SK-N-SH (cell line): ENCODE data around the gene SFXN5.

ENCODE experiments used
- CTCF ChIP-seq: fragments of 200-600 bp; sonication (generic); IDR thresholded peaks from 2 replicates; pipeline ENCODE4 v1.6.1; 2017; ENCODE audit warnings: antibody characterized with exemption, mild to moderate bottlenecking, moderate library complexity
- EP300 ChIP-seq, 2 experiments: IDR thresholded peaks; 2 replicates each; pipeline versions ENCODE4 v1.4.0 to v1.6.1; 2012; ENCODE audit warnings: borderline replicate concordance in 1 of 2, low read depth in 1 of 2, low read length in 1 of 2
- EZH2phosphoT487 ChIP-seq: fragments of 200-600 bp; sonication (generic); IDR thresholded peaks from 2 replicates; pipeline ENCODE4 v1.6.1; 2017; ENCODE audit warnings: low read depth, mixed run types, mild to moderate bottlenecking, antibody characterized with exemption, moderate library complexity, borderline replicate concordance
- POLR2AphosphoS5 ChIP-seq: IDR thresholded peaks from 2 replicates; pipeline ENCODE4 v1.6.1; 2012; ENCODE audit warnings: low read depth, low read length
- RAD21 ChIP-seq: IDR thresholded peaks from 2 replicates; pipeline ENCODE4 v1.6.1; 2012; ENCODE audit warnings: mild to moderate bottlenecking, low read length
- RCOR1 ChIP-seq: fragments of 150-350 bp; IDR thresholded peaks from 2 replicates; pipeline ENCODE4 v1.6.1; 2017; ENCODE audit warnings: antibody characterized with exemption, low read length
- TAF1 ChIP-seq: IDR thresholded peaks from 2 replicates; pipeline ENCODE4 v1.6.1; 2012; ENCODE audit warnings: low read depth, mild to moderate bottlenecking, low read length, moderate library complexity, borderline replicate concordance
- YY1 ChIP-seq: IDR thresholded peaks from 2 replicates; pipeline ENCODE4 v1.4.0; 2012; ENCODE audit warnings: low read depth, mild to moderate bottlenecking
- ZBTB33 ChIP-seq: IDR thresholded peaks from 2 replicates; pipeline ENCODE4 v1.4.0; 2012; ENCODE audit warnings: low read depth, borderline replicate concordance
- TF ChIP-seq, protein P1 (sequence below): IDR thresholded peaks from 2 replicates; pipeline ENCODE4; 2012
- TF ChIP-seq, protein P2 (sequence below): fragments of 150-350 bp; IDR thresholded peaks from 2 replicates; pipeline ENCODE4 v1.6.1; 2017; ENCODE audit warnings: antibody characterized with exemption, low read length, low read depth, borderline replicate concordance
- TF ChIP-seq, protein P3 (sequence below): IDR thresholded peaks from 2 replicates; pipeline ENCODE4 v1.6.1; 2012; ENCODE audit warnings: mild to moderate bottlenecking, low read depth, low read length, moderate library complexity

DNA sequence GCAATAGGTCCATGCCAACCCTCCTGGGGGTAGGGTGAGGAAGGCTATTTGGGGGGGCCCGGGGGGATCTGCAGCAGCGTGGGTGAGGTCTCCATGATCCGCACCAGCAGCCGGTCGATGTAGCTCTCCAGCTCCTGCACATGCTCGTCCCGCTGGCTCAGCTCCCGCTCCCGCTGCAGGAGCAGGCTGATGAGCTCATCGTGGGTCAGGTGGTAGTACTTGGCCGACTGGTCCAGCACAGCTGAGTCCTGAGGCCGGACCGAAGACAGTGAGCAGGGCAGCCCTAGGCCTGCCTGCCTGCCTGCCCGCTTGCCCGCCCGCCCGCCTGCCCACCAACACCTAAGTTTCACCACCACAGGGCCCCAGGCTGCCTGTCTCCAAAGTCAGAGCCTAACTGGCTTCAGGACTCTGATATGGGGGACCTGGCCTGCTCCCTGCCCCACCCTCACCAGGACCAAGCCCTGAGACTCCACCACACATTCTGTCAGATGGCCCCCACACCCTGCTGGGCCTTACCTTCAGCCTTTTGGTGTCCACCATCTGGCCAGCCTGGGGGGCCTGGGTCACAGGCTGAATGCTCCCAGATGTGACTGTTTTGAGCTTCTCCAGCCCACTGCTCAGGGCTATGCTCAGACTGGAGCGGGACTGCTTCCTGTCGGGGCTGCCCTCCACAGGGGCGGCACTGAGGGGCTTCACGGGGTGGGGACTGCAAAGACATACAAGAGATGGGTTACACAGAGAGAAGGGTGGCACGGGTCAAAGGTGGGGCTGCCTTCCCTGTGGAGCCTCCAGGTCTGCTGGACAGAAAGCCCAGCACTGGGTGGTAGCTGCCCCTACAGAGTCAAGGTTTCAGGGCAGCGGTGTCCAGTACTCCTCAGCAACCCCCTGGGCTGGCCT, 4.2 kb upstream of the SFXN5 start:
- TF ChIP-seq YY1 (no peak), POLR2AphosphoS5 (no peak), RAD21 (no peak), CTCF (no peak), EP300 (IDR thresholded peaks at IDR 0.05; ENCODE audit: borderline replicate concordance in 1 of 2, low read depth in 1 of 2, low read length in 1 of 2) (no peak), ZBTB33 (no peak), EZH2phosphoT487 (no peak), TAF1 (no peak), RCOR1 (no peak)
- TF ChIP-seq, protein P1, sequence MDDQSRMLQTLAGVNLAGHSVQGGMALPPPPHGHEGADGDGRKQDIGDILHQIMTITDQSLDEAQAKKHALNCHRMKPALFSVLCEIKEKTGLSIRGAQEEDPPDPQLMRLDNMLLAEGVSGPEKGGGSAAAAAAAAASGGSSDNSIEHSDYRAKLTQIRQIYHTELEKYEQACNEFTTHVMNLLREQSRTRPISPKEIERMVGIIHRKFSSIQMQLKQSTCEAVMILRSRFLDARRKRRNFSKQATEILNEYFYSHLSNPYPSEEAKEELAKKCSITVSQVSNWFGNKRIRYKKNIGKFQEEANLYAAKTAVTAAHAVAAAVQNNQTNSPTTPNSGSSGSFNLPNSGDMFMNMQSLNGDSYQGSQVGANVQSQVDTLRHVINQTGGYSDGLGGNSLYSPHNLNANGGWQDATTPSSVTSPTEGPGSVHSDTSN, result no peak
- TF ChIP-seq, protein P2, sequence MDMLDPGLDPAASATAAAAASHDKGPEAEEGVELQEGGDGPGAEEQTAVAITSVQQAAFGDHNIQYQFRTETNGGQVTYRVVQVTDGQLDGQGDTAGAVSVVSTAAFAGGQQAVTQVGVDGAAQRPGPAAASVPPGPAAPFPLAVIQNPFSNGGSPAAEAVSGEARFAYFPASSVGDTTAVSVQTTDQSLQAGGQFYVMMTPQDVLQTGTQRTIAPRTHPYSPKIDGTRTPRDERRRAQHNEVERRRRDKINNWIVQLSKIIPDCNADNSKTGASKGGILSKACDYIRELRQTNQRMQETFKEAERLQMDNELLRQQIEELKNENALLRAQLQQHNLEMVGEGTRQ, result no peak
- TF ChIP-seq, protein P3, sequence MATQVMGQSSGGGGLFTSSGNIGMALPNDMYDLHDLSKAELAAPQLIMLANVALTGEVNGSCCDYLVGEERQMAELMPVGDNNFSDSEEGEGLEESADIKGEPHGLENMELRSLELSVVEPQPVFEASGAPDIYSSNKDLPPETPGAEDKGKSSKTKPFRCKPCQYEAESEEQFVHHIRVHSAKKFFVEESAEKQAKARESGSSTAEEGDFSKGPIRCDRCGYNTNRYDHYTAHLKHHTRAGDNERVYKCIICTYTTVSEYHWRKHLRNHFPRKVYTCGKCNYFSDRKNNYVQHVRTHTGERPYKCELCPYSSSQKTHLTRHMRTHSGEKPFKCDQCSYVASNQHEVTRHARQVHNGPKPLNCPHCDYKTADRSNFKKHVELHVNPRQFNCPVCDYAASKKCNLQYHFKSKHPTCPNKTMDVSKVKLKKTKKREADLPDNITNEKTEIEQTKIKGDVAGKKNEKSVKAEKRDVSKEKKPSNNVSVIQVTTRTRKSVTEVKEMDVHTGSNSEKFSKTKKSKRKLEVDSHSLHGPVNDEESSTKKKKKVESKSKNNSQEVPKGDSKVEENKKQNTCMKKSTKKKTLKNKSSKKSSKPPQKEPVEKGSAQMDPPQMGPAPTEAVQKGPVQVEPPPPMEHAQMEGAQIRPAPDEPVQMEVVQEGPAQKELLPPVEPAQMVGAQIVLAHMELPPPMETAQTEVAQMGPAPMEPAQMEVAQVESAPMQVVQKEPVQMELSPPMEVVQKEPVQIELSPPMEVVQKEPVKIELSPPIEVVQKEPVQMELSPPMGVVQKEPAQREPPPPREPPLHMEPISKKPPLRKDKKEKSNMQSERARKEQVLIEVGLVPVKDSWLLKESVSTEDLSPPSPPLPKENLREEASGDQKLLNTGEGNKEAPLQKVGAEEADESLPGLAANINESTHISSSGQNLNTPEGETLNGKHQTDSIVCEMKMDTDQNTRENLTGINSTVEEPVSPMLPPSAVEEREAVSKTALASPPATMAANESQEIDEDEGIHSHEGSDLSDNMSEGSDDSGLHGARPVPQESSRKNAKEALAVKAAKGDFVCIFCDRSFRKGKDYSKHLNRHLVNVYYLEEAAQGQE, result no peak
